HG02678 (cell line): ENCODE data around the gene GLOD5.
A peak's percentile ranks its signal among the peaks of the same experiment; 100 is the strongest.

ENCODE experiments used
- ATAC-seq: cut with Tn5 transposase; IDR thresholded peaks from one replicate; pipeline ENCODE4 v1.9.1; 2021; ENCODE audit warnings: mild to moderate bottlenecking, moderate library complexity; ENCODE audit not compliant: unreplicated experiment

Gene GLOD5

DNA sequence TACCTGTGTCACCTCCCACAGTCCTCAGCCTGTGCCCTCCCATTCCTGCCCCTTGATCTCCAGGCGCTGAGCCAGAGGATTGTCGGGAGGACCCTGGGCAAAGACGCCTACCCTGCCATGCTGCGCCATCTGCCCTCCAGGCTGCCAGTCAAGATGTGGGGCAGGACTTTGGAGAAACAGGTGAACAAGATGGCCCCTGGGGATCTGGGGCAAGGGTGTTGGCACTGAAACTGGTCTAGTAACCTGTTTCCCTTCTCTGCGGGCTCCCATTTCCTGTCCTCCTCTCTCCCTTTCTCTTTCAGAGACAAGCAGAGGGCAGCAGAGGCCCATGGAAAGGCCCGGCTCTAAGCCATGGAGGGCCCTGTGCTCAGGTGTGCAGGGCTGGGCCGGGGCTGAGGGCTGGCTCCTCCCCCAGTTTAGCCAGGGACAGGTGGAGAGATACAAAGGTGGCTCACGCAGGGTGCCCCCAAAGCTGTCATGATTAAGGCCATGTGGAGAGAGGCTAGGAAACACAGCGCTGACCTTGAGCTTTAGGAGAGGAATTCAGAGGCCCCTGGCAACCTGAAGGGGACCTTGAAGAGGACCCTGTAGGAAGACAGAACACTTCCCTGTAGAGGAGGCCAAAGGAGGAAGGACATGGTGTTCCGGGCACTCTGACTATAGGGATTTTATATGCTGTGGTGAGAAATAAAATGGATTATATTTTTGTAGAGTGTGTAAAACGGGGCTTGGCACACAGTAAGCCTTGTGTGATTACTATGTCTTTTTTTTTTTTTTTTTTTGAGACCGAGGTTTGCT is at the start of gene GLOD5:
TSS of gene GLOD5 (plus strand) at position 74 of the 798 bp plus-strand sequence. CDS start at position 118, 44 bp downstream.
- ATAC-seq: no peak

DNA sequence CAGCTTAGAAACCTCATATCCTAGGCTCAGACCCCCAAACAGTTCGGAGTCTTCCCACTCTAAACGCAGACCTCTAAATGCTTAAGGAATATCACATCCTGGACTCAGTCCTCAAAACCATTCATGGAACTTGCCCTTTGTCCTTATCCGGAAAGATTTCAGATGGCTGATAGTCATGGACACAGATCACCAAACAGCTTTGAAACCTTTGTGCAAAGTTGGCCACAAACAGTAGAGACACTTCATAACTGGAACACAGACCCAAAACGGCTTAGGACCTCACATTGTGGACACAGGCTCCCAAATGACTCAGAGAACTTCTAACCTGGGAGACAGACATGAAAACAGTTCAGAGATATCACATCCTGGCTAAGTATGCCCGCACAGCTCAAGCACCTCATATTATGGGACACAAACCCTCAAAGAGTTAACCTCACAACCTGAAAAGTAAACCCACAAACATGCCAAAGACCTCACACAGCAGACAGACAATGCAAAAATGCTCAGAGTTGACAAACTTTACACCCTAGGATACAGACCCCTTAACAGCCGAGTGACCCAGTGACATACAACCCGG is 49.5 kb upstream of the GLOD5 start:
- no peak for ATAC-seq

- ATAC-seq: no peak
Measured at GRCh38 chrX:48713847-48714246, 47.7 kb upstream of the GLOD5 start.

DNA sequence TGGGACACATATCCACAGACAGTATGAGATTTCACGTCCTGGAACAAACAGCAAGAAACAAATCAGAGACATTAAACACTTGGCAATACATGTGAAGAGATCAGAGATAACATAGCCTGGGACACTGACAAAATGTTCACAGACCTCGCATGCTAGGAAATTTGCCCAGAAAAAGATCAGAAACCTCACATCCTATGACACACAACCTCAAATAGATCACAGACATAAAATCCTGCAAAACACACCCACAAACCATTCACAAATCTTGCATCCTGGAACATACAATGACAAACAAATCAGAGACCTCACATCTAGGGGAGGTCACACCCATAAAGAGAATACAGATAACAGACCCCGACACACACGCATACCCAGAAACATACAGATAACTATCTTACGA is 47.0 kb upstream of the GLOD5 start:
- ATAC-seq: no peak

GRCh38 chrX:48715072-48715471 is 46.5 kb upstream of the GLOD5 start:
- no peak for ATAC-seq

GRCh38 chrX:48715876-48716502 is 45.6 kb upstream of the GLOD5 start:
- no peak for ATAC-seq

DNA sequence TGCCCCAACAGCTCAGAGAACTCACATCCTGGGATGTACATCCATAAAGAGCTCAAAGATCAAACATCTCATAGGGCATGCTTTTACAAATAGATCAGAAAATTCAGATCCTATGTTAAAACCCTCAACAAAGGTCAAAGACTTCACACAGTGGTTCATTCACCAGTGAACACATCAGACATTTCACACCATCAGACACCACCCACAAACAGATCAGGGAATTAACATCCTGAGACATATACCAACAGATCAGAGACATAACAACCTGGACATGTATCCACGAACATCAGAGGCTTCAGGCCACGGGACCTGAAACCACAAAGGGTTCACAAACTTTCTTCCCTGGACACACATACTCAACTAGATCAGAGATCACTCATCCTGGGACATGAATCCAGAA is 41.6 kb upstream of the GLOD5 start:
- ATAC-seq: no peak

- ATAC-seq: no peak
Measured at GRCh38 chrX:48720577-48721250, 40.8 kb upstream of the GLOD5 start.

DNA sequence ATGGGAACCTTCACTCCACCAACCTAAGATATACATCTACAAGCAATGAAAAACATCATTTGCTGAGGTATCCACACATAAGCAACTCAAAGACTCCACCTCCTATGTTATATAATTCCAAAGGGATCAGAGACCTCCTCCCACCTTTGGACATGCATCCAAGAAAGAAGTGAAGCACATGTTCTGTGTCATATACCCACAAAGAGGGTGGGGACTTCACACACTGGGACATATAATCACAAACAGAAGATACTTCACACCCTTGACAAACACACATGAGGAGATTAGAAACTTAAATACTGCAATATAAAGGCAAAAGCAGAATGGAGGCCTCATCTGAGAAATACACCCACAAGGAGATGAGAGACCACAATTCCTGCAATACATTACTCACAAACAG is 39.6 kb upstream of the GLOD5 start:
- ATAC-seq: no peak

GRCh38 chrX:48726596-48726995 is 35.0 kb upstream of the GLOD5 start:
- ATAC-seq: no peak

DNA sequence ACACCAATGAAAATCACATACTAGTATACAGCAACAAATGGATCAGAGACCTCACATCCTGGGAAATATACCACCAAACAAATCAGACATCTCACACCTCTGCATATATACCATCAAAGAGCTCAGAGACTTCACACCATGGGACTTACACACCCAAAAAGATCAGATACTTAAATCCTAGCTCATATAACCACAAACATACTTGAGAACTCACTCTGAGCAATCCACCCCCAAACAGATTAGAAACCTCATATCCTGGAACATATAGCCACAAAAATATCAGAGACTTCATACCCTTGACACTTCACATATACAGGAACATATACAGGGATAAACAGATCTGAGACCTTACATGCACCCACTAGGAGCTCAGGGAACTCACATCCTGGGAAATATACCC is 32.9 kb upstream of the GLOD5 start:
- ATAC-seq: no peak

GRCh38 chrX:48736303-48736702 is 25.2 kb upstream of the GLOD5 start:
- no peak for ATAC-seq

DNA sequence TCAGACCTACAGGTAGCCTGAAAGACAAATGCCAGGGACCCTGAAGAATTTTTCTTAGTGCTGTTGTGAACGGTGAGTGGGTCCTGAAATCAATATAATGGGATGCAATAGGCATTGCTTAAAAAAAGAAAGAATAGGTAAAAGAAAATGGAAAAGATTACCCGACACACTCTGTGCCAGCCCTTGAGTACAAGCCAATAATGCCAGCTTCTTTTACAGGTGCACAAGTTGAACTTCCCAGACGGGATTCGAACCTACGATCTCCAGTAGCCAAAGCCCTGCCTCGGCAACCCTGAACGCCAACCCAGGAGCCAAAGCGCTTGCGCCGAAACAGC is 24.7 kb upstream of the GLOD5 start:
- no peak for ATAC-seq

- peak; percentile 99 for ATAC-seq
Measured at GRCh38 chrX:48737213-48737938, 24.2 kb upstream of the GLOD5 start.

DNA sequence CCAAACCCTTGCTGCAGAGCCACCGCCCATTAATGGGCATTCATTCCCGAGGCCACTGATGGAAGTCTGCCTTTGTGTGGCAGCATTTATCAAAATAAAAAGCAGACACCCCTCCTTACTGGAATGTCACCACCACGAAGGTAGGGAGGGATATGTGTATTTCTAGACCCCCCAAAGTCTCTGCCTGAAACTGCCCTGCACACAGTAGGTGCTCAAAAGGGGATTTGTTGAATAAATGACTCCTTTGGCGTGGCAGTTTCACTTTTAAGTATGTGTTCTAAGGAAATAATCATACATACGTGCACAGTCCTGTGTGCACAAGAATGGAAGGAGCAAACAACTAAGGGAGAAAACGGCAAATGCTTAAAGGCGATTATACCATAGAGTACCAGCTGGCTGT is 23.6 kb upstream of the GLOD5 start:
- ATAC-seq: no peak

DNA sequence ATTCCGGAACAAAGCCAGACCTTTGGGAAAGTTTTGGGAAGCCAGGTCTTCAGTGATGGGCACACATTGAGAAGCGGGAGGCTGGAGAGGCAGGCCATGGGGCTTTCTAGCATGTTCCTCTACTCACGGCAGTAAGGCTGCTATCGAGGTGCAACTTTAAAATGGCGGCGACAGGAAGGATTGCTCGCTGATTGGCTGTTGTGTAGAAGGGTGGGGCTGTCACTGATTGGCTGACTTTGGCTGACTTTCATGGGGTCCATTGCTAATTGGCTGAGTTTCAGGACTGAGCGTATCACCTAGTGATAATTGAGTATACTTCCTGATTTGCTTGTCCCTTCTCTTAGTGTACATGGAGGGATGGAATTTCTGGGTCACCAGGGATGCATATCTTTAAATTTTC is 19.7 kb upstream of the GLOD5 start:
- ATAC-seq: no peak

GRCh38 chrX:48745222-48745621 is 16.3 kb upstream of the GLOD5 start:
- no peak for ATAC-seq

GRCh38 chrX:48747415-48748016 is 14.0 kb upstream of the GLOD5 start:
- no peak for ATAC-seq

DNA sequence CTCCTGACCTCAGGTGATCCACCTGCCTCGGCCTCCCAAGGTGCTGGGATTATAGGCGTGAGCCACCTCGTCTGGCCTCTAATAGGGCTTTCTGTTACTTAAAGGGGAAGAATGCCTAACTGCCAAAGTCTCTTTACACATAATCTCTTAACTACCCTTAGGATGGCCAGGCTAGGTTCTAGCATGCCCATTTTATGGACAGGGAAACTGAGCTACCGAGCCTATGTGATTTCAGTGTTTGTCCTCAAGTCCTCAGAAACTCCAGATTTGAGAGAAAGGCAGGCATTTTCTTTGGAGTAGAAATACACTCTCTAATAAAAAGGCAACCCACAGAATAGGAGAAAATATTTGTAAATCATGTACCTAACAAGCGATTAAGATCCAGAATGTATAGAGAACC is 12.4 kb upstream of the GLOD5 start:
- ATAC-seq: no peak

GRCh38 chrX:48751343-48751742 is 10.2 kb upstream of the GLOD5 start:
- no peak for ATAC-seq

DNA sequence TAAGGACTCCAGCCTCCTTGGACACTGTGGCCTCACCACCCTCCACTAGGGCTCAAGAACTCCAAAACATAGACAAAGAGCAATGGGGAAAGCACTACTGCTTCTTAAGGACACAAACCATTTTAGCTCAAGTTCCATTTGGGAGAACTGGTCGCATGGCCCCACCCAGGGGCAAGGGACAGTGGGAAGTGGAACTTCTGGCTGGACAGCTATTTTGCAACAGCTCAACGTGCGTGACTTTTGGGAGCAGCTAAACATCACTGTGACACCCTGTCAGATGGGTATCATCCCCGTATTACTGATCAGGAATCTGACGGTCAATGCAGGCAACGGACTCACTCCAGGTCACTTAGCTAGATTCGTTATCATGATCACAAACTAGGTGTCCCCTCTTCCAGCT is 9.0 kb upstream of the GLOD5 start:
- no peak for ATAC-seq
